ENCODE results near the gene ENDOV.
"Not testable (repeated sequence)": the region's sequence is repeated elsewhere in the genome, so short reads cannot be mapped to it uniquely, and the experiment has no call there.

Gene ENDOV

DNA sequence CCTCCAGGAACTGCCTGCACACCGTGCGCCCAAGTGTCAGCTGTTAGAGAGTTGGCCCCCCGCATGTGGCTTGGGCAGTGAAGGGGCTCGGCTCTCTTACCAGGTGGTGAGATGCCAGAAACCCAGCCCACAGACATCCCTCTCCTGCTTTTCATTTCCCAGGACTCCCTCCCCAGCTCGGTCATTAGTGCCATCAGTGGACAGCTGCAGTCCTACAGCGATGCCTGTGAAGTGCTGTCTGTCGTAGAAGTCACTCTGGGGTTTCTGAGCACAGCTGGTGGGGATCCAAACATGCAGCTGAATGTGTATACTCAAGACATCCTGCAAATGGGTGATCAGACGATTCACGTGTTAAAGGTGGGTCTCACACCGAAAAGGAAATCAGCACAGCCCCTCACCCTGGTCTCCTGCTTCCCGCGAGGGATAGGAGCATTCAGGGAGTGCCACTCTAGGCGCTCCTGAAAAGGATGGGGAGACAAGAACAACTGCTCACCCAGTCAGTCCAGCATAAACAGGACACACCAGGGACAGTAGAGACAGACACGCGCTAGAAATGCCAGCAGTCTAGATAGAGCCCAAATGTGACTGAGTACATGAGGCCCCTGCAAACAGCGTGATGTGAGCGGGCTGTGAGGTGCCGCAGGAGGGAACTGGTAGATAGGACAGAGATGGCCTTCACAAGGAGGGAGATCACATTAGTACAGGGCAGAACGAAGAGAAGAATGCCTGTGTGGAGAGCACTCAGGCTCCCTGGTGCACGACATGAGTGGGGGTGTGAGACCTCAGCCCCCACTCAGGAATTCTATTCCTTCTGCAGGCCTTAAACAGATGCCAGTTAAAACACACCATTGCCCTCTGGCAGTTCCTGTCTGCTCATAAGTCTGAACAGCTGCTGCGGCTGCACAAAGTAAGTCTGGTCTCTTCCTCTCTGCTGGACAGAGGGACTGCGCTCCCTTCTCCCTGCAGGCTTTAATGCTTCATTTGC is 25.7 kb upstream of the ENDOV start:
- no peak for DNase-seq

DNA sequence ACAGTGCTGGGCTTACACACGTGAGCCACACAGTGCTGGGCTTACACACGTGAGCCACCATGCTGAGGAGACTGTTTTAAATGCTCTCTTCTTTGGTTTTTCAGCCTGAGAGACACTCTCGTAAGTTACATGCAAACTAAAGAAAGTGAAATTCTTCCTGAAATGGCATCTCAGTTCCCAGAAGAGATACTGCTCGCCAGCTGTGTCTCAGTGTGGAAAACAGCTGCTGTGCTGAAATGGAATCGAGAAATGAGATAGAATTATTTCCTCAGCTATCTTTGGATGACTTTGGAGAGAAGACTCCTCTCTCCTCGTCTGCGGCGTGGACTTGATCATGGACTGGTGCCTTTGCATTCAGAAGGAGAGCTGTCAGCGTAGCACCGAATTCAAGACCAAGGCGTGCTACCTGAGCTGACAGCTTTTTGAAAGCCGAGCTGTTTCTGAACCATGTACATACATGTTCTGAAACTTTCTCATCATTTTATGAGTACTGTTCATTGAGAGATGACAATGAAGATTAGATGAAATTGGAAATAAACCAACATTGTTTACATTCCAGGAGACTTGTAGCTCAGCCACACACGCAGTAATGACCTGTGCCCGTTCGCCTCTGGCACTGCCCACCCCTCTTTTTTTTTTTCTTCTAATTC is 21.6 kb upstream of the ENDOV start:
- no peak for DNase-seq

DNA sequence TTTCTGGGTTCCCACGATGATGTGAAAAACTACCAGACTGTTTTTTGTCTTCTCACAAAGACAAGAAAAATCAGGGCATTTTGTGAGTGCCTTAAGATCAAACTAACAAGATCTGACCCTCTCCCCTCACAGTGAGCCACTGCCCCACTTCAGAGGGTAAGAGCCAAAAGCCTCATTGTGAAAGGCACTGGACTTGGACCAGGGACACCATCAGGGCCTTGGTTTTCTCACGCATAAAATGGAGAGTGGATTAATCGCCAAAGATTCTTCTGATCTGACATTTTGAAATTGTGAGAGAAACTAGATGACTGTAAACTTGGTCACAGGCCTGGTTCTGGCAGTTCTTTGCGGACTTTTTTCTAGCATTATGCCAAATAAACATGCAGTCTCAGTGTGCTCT is 21.0 kb upstream of the ENDOV start:
- DNase-seq = no peak

DNA sequence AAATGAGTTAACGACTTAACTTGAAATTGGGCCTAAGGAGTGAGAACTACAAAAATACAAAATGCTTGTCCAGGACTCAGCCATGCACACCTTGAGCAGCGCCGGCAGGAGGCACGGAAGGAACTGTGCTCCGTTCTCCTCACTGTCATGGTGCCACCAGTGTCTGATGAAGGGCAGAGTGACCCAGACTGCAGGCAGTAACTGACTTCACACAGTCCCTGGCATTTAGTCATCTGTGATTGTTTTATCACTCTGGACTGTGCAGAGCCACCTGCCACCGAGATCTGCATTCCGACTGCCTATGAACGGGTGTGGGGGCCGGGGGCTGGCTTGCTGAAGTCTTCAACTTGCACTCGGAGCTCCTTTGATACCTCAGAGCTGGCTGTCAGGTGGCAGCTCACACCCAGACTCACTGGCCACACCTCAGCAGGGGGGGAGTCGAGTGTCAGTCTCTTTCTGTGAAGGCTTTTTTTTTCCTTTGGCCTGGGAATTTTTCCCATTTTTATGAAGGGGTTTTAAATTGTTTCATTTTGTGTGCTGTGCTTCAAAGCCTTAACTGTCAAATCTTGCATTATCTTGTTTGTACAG is 20.2 kb upstream of the ENDOV start:
- DNase-seq = no peak

DNA sequence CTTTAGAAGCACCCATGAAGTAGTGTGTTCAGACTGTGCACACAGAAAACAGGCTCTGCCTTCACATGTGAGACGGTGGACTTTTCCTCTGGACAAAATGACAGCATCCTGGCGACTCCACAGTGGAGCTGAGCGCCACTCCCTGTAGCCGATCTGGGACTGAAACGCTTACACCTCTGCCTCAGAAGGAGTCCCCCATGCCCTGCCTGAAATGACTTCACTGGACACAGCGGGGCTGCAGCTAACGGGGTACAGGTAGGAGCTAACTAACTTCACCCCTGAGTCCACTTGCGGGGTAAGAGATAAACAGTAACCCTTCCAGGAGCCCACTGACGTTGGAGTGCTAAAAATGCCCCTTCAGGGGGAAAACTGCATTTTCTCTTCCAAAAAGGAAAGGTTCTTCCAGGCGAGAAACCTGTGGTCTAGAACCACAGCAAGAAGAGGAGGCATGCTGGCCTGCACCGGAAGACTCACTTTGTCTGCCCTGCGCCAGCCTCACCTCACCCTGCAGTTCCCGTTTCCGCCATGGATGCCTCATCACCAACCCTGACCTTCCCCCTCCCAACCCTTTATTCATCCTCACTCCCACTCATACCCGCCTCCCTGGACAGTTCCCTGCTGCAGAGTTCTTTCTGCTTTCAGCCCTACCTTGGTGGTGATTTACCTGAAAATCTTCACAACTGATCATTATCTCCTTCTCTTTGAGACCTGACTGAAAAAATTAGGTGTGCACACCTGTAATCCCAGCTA is 19.4 kb upstream of the ENDOV start:
- DNase-seq = no peak

DNA sequence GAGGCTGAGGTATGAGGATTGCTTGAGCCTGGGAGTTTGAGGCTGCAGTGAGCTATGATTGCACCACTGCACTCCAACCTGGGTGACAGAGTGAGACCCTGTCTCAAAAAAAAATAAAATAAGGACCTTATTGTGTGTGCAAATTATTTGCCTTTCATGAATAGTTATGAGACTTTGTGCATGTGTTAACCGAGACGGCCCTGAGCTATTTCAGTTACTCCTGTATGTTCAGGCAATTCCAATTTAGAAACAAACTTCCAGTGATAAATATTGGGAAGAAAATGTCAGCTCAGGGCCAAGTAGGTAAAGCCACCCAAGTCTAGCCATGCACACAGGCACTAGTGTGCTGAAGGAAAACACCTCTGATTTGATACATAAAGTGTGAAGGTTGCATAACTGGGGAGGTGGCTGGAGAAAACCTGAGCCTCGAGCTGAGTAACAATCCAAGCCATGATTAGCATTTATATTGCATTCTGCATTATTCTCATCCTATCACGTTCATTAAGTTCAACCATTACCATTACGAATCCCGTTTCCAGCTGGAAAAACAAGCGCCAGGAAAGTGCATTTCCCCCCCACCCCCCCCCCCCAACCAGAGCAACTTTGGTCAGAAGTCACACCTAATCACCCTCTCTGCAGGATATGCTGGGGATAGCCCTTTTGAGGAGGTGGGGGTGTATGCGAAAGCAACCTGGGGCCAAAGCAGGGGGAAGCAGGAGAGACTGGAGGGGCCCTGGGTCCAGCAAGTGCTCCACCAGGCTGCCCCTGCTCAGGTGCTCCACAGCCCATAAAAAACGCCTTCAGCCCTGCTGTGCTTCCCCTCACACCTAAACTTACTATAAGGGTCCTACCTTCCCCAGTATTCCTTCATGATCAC is 18.6 kb upstream of the ENDOV start:
- DNase-seq = no peak

DNA sequence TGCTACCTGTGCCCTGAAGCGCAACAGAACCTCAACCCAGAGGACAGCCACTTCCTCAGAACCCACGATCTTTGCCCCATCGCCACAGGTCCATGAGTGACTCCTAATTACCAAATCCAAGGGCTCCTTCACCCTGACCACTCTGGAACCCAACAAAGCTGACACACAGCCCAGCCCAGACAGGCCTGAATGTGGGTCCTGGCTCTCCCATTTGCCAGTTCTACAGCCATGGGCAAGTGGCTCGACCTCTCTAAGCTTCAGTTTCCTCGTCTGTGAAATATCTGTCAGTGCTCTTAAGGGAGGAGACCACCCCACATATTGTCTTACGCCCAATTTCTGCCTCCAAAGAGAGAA is 18.0 kb upstream of the ENDOV start:
- DNase-seq = no peak

DNA sequence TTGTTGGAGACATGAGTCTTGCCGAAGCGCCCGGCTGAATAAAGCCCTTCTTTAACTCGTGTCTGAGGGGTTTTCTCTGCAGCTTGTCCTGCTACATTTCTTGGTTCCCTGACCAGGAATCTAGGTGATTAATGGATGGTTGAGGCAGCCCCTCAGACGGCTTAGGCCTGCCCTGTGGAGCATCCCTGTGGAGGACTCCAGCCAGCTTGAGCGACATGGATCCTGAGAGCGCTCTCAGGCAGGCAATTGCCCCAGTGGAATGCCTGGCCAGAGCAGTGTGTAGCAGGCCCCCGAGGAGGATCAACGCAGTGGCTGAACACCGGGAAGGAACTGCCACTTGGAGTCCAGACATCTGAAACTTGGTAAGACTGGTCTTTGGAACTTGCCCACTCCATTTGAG is 17.3 kb upstream of the ENDOV start:
- DNase-seq = no peak

DNA sequence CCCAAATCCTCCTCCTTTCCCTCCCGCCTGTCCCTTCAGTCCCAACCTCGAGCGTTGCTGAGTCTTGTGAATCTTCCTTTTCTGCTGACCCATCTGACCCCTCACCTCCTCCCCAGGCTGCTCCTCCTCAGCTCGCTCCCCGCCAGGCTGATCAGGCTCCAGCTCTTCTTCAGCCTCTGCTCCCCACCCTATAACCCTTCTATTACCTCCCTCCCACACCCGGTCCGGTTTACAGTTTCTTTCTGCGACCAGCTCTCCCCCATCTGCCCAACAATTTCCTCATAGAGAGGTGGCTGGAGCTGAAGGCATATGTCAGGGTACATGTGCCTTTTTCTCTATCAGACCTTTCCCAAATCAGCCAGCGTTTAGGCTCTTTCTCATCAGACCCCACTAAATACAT is 13.9 kb upstream of the ENDOV start:
- not testable (repeated sequence) for DNase-seq

DNA sequence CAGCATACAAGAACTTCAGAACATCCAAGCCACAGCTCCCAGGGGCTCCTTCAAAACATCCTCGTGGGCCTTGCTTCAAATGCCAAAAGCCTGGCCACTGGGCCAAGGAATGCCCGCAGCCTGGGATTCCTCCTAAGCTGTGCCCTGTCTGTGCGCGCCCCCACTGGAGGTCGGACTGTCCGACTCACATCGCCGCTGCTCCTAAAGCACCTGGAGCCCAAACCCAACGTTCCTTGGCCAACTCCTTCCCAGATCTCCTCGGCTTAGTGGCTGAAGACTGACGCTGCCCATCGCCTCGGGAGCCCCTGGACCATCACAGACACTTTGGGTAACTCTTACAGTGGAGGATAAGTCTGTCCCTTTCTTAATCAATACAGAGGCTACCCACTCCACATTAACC is 12.9 kb upstream of the ENDOV start:
- not testable (repeated sequence) for DNase-seq

DNA sequence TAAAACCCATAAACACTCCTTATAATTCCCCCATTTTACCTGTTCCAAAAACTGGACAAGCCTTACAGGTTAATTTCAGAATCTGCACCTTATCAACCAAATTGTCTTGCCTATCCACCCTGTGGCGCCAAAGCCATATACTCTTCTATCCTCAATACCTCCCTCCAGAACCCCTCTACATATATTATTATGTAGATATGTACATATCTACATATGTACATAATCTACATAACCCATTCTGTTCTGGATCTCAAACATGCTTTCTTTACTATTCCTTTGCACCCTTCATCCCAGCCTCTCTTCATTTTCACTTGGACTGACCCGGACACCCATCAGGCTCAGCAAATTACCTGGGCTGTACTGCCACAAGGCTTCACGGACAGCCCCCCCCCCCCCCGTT is 12.0 kb upstream of the ENDOV start:
- no peak for DNase-seq

DNA sequence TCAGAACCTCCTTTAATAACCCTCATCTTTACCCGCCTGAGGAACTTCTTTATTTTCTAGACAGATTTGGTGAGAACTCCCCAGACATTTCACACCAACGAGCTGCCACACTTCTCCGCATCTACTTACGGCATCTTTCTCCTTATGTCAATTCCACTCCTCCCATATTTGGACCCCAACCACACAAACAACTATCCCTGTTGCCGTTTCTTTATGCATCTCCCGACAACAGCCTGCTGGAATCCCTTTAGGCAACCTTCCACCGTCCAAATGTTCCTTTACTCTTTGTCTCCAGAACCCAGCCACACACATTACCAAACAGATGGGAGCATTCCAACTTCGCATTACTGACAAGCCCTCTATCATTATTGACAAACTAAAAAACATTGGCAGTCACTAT is 8.8 kb upstream of the ENDOV start:
- no peak for DNase-seq

DNA sequence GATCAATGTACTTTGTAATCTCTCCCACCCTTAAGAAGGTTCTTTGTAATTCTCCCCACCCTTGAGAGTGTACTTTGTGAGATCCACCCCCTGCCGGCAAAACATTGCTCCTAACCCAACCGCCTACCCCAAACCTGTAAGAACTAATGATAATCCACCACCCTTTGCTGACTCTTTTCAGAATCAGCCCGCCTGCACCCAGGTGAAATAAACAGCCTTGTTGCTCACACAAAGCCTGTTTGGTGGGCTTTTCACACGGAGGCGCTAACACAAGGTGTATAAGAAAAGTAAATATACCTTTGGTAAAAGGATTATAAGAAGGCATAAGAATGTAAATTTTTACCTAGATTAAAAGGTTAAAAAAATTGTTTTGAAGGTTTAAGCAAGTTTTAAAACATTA is 7.0 kb upstream of the ENDOV start:
- DNase-seq = not testable (repeated sequence)

DNA sequence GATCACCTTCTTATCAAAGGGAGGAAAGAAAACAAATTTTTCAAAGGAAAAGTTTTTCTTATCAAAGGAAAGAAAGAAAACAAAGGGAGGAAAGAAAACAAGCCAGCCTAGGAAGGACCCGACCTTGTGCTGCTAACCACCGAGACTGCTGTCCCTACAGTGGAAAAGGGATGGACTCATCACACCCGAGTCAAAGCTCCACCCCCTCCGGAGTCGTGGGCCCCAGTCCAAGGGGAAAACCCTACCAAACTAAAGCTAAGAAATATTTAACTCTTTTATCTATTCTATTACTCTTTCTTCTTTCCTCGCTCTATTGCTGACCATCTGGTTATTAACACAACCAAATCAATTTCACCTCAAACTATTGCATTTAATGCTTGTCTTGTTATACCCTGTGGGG is 6.1 kb upstream of the ENDOV start:
- no peak for DNase-seq

DNA sequence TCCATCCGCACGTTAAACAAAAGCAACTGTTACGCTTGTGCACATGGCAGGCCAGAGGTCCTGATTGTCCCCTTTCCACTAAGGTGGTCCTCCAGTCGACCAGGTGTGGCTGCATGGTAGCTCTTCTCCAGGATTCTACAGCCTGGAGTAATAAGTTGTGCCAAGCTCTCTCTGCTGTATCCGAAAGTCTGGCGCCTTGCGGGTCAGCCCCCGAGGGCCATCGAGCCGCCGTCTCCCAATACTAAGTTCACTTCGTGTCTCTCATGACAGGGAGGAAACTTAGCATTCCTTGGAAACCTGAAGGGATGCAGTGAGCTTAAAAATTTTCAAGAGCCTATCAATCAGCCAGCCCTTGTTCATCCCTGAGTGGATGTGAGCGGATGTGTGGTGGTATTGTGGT is 5.3 kb upstream of the ENDOV start:
- DNase-seq = no peak

DNA sequence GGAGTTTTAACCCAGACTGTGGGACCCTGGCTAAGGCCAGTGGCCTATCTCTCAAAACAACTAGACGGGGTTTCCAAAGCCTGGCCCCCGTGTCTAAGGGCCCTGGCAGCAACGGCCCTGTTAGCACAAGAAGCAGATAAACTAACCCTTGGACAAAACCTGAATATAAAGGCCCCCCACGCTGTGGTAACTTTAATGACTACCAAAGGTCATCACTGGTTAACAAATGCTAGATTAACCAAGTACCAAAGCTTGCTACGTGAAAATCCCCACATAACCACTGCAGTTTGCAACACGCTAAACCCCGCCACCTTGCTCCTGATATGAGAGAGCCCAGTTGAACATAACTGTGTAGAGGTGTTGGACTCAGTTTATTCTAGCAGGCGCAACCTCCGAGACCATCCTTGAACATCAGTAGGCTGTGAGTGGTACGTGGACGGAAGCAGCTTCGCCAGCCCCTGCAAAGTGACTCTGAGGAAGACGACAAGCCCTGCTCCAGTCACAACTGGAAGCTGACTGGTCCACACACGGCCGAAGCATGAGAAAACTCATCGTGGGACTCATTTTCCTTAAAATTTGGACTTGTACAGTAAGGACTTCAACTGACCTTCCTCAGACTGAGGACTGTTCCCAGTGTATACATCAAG is 4.4 kb upstream of the ENDOV start:
- not testable (repeated sequence) for DNase-seq

DNA sequence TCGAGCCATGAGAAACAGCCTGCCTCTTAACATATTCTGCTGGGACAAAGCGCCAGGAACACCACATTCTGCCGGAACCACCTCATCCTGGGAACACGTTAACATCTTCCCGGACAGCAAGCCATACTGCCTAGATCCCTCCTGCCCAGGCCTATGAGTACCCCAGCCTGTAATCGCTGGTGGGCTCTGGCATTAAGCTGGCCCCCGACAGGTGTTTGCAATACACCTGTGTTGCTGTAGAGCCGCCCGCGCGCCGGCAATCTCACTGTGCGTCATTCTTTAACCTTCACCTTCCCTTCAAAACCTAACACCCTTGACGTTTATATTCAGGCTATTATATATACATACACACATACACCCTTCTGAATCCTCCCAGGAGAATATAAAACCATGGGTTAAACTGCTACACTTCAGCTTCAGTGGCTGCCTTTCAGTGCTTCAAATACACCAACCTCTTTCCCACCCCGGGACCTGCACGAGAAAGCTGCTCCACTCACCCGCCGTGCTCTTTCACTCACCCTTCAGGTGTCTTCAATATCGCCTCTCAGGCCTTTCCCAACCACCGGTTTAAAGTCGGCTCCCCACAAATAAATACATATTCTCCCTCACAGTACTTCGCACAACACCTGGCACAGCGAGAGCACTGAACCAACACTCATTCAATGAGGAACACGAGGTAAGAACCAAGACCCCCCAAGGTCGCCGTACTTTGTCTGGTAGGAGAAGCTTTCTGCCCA is 1.0 kb upstream of the ENDOV start:
- DNase-seq = no peak

DNA sequence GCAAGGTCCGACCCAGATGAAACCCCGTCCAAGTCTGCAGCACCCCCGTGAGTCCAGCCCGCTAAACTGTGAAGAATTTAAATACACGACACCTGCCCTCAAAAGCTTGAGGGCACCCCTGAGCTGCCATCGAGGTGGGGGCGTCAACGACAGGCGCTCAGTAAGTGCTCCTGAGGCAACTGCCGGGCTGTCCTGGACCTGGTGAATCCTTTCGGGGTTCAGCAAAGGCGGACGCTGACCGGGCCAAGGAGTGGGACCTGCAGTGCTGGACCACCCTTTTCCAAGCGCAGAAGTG is 512 bp upstream of the ENDOV start:
- DNase-seq = no peak

DNA sequence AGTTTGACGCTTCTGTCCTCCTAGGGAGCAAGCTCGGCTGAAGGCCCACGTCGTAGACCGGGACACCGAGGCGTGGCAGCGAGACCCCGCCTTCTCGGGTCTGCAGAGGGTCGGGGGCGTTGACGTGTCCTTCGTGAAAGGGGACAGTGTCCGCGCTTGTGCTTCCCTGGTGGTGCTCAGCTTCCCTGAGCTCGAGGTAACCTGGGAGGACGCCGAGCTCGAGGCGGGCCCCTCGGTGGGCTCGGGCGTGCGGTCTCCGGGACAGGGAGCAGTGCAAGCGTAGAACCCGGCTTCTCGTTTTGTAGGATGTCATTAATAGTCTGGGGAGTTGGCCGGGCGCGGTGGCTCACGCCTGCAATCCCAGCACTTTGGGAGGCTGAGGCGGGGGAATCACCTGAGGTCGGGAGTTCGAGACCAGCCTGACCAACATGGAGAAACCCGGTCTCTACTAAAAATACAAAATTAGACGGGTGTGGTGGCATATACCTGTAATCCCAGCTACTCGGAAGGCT is 715 bp downstream of the ENDOV start:
- no peak for DNase-seq

DNA sequence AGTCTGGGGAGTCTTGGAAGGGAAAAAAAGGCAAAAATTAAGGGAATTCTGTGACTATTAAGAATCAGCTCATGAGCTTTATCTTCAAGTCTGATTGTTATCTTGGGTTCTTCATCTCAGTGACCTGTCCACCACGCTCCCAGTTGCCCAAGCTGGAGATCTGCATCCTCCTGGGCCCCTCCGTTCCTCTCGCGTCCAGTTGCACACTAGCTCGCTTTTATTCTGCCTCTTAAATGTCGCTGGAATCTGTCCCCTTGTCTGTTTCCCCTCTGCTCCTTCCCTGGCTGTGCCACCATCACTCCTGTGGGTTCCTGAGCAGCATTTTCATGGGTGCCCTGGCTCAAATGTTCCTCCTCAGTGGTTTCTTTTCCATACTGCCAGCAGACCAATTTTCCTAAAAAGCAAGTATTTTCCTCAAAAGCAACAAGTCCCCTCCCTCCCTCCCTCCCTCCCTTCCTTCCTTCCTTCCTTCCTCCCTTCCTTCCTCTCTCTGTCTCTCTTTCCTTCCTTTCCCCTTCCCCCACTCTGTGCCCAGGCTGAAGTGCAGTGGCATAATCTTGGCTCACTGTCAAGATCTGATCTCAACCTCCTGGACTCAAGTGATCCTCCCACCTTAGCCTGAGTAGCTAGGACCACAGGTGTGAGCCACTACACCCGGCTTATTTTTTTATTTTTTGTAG is 1.4 kb downstream of the ENDOV start:
- no peak for DNase-seq

DNA sequence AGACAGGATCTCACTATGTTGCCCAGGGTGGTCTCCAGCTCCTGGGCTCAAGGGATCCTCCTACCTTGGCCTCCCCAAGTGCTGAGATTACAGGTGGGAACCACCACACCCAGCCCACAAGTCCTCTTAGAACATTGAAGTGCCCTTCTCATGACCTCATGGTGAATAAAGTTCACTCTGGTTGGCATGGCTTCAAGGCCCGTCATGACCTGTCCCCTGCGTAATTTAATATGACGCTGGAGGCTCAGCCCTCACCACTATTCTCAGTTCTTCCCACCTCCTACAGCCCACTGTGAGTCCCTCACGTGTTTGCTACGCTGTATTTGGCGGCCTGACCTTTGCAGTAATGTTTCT is 1.9 kb downstream of the ENDOV start:
- DNase-seq = no peak

Data from AML-193 (cell line).